Measurements from ENCODE around the gene TRIB2. TPM values are rescaled to one million over a fixed set of nuclear protein-coding genes. Genes with fewer than 3 reads are reported as not detected.

TRIB2 gene
- total and polyA plus RNA-seq, 2 donors: 39.4 to 69.8 TPM

DNA sequence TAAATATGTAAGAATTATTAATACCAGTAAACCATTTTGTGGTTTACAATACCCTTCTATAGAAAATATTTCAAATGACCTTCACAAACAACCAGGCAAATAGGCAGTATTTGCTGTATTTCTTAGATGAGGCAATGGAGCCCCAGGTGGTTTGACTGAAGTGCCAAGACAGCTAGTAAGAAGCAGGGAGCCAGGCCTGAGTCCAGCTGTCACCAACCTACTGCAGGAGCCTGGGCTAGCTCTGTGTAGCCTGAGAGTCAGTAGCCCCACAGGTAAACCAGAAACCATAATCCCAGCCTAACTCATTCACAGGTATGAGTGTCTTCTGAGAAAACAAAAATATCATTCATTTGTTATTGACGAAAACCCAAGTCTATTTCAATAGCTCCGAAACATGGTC lies 45.6 kb downstream of the TRIB2 start:
- DNase-seq (ENCODE audit: low read depth in 6 of 9, low spot score in 9 of 9): no peak
- Histone ChIP-seq H3K4me1 (ENCODE audit: control insufficient read depth in 2 of 2, insufficient read depth in 2 of 2, low read length in 2 of 2) (no peaks in the 10 kb centered on the region), H3K9me3 (ENCODE audit: control insufficient read depth in 2 of 2, insufficient read depth in 1 of 2, low read length in 1 of 2) (peaks cover 0 to 2% of the 10 kb centered on the region in 2 donors), H3K36me3 (ENCODE audit: control insufficient read depth in 2 of 2, insufficient read depth in 2 of 2, low read length in 1 of 2) (no peaks in the 10 kb centered on the region), H3K27ac (ENCODE audit: low read depth in 1 of 2, low read length in 1 of 2) (no peak overlapping the region), H3K4me3 (ENCODE audit: low read length in 2 of 2) (no peak overlapping the region), H3K27me3 (ENCODE audit: control insufficient read depth in 2 of 2, insufficient read depth in 1 of 2, low read length in 1 of 2) (peaks cover 0 to 6% of the 10 kb centered on the region in 2 donors)
- 97% methylated on average over 2 of the region's 2 CpGs for WGBS

DNA sequence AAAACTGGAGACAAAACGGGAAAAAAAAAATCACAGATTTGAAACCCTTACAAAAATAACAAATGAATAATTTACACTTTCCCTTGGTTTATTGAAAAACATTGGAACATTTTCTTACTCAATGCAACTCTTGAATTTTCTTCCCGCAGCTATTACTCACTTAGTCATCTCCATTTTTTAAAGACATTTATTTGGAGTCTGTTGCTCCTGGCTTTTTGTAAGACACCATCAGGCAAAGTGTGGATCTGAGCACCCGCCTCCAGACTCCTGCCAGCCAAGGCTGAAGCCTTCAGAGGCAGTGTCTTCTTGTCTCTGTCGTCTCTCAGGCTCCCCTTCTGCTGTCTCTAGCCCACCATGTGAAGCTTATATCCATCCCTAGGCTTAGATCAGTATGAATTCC lies 46.2 kb downstream of the TRIB2 start:
- peaks cover 0 to 2% of the 10 kb centered on the region in 2 donors for H3K9me3 ChIP-seq (ENCODE audit: control insufficient read depth in 2 of 2, insufficient read depth in 1 of 2, low read length in 1 of 2)
- no peak overlapping the region for H3K4me3 ChIP-seq (ENCODE audit: low read length in 2 of 2)
- H3K27ac ChIP-seq (ENCODE audit: low read depth in 1 of 2, low read length in 1 of 2): no peak overlapping the region
- H3K27me3 ChIP-seq (ENCODE audit: control insufficient read depth in 2 of 2, insufficient read depth in 1 of 2, low read length in 1 of 2): peaks cover 0 to 8% of the 10 kb centered on the region in 2 donors
- 91% methylated on average over 4 of the region's 4 CpGs for WGBS
- H3K36me3 ChIP-seq (ENCODE audit: control insufficient read depth in 2 of 2, insufficient read depth in 2 of 2, low read length in 1 of 2): no peaks in the 10 kb centered on the region
- no peak for DNase-seq (ENCODE audit: low read depth in 6 of 9, low spot score in 9 of 9)
- H3K4me1 ChIP-seq (ENCODE audit: control insufficient read depth in 2 of 2, insufficient read depth in 2 of 2, low read length in 2 of 2): no peaks in the 10 kb centered on the region

DNA sequence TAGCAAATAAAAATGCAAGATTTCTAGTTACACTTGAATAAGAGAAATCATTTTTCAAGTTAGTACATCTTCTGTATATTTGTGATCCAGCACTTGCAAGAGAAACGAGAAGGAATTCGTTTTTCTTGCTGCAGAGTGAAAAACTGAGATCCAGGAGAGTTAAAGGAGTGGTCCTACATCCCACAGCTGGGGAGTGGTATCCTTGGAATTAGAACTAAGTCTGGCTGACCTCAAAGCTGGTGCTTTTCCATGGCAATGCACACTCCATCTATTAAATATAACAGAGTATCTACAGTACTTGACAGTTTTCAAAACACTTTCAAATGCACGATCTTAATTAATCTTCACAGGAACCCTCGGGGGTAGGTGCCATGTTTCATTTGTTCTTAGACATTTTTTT lies 46.8 kb downstream of the TRIB2 start:
- 68% methylated on average over 4 of the region's 4 CpGs for WGBS

GRCh38 chr2:12764075-12764730 lies 47.5 kb downstream of the TRIB2 start:
- H3K36me3 ChIP-seq (ENCODE audit: control insufficient read depth in 2 of 2, insufficient read depth in 2 of 2, low read length in 1 of 2): no peaks in the 10 kb centered on the region
- H3K27me3 ChIP-seq (ENCODE audit: control insufficient read depth in 2 of 2, insufficient read depth in 1 of 2, low read length in 1 of 2): peaks cover 0 to 15% of the 10 kb centered on the region in 2 donors
- no peak overlapping the region for H3K27ac ChIP-seq (ENCODE audit: low read depth in 1 of 2, low read length in 1 of 2)
- H3K4me3 ChIP-seq (ENCODE audit: low read length in 2 of 2): no peak overlapping the region
- no peak for DNase-seq (ENCODE audit: low read depth in 6 of 9, low spot score in 9 of 9)
- peaks cover 0 to 2% of the 10 kb centered on the region in 2 donors for H3K9me3 ChIP-seq (ENCODE audit: control insufficient read depth in 2 of 2, insufficient read depth in 1 of 2, low read length in 1 of 2)
- WGBS: 81% methylated on average over 4 of the region's 4 CpGs
- no peaks in the 10 kb centered on the region for H3K4me1 ChIP-seq (ENCODE audit: control insufficient read depth in 2 of 2, insufficient read depth in 2 of 2, low read length in 2 of 2)

More for the DNA sequence above, 46.8 kb downstream of the TRIB2 start:
- Histone ChIP-seq H3K4me1 (ENCODE audit: control insufficient read depth in 2 of 2, insufficient read depth in 2 of 2, low read length in 2 of 2) (no peaks in the 10 kb centered on the region), H3K36me3 (ENCODE audit: control insufficient read depth in 2 of 2, insufficient read depth in 2 of 2, low read length in 1 of 2) (no peaks in the 10 kb centered on the region), H3K4me3 (ENCODE audit: low read length in 2 of 2) (no peak overlapping the region), H3K27me3 (ENCODE audit: control insufficient read depth in 2 of 2, insufficient read depth in 1 of 2, low read length in 1 of 2) (peaks cover 0 to 10% of the 10 kb centered on the region in 2 donors), H3K9me3 (ENCODE audit: control insufficient read depth in 2 of 2, insufficient read depth in 1 of 2, low read length in 1 of 2) (peaks cover 0 to 2% of the 10 kb centered on the region in 2 donors), H3K27ac (ENCODE audit: low read depth in 1 of 2, low read length in 1 of 2) (no peak overlapping the region)
- no peak for DNase-seq (ENCODE audit: low read depth in 6 of 9, low spot score in 9 of 9)

GRCh38 chr2:12764849-12765605 lies 48.3 kb downstream of the TRIB2 start:
- no peak for DNase-seq (ENCODE audit: low read depth in 6 of 9, low spot score in 9 of 9)
- 91% methylated on average over 7 of the region's 7 CpGs for WGBS
- peaks cover 0 to 2% of the 10 kb centered on the region in 2 donors for H3K9me3 ChIP-seq (ENCODE audit: control insufficient read depth in 2 of 2, insufficient read depth in 1 of 2, low read length in 1 of 2)

DNA sequence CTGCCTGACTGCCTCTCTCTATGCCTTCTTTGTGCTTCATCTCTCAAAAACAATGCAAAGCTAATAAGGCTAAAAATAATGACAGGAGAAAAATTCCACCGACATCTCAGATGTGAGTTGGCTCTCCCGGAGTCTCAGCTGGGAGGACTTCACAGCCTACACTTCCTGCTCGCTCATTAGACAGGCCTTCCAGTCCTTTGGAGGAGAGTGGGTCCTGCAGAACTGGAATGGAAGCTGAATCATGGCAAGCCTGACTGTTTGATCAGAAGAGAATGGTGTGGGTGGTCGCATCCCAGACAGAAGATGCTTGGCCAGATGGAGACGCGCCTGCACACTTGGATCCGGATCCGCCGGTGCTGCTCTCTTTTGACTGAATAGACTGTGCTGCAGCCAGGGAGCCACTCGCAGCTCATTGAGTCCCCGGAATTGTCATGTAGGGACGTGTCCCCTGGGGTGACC lies 49.7 kb downstream of the TRIB2 start:
- no peak overlapping the region for H3K4me3 ChIP-seq (ENCODE audit: low read length in 2 of 2)
- no peak for DNase-seq (ENCODE audit: low read depth in 6 of 9, low spot score in 9 of 9)
- peaks cover 0 to 2% of the 10 kb centered on the region in 2 donors for H3K9me3 ChIP-seq (ENCODE audit: control insufficient read depth in 2 of 2, insufficient read depth in 1 of 2, low read length in 1 of 2)
- no peak overlapping the region for H3K27ac ChIP-seq (ENCODE audit: low read depth in 1 of 2, low read length in 1 of 2)
- no peaks in the 10 kb centered on the region for H3K36me3 ChIP-seq (ENCODE audit: control insufficient read depth in 2 of 2, insufficient read depth in 2 of 2, low read length in 1 of 2)
- WGBS: 96% methylated on average over 12 of the region's 12 CpGs
- H3K27me3 ChIP-seq (ENCODE audit: control insufficient read depth in 2 of 2, insufficient read depth in 1 of 2, low read length in 1 of 2): peaks cover 0 to 26% of the 10 kb centered on the region in 2 donors
- no peaks in the 10 kb centered on the region for H3K4me1 ChIP-seq (ENCODE audit: control insufficient read depth in 2 of 2, insufficient read depth in 2 of 2, low read length in 2 of 2)

More at GRCh38 chr2:12764849-12765605, 48.3 kb downstream of the TRIB2 start:
- Histone ChIP-seq H3K27me3 (ENCODE audit: control insufficient read depth in 2 of 2, insufficient read depth in 1 of 2, low read length in 1 of 2) (peaks cover 0 to 21% of the 10 kb centered on the region in 2 donors), H3K36me3 (ENCODE audit: control insufficient read depth in 2 of 2, insufficient read depth in 2 of 2, low read length in 1 of 2) (no peaks in the 10 kb centered on the region), H3K27ac (ENCODE audit: low read depth in 1 of 2, low read length in 1 of 2) (no peak overlapping the region), H3K4me3 (ENCODE audit: low read length in 2 of 2) (no peak overlapping the region), H3K4me1 (ENCODE audit: control insufficient read depth in 2 of 2, insufficient read depth in 2 of 2, low read length in 2 of 2) (no peaks in the 10 kb centered on the region)

DNA sequence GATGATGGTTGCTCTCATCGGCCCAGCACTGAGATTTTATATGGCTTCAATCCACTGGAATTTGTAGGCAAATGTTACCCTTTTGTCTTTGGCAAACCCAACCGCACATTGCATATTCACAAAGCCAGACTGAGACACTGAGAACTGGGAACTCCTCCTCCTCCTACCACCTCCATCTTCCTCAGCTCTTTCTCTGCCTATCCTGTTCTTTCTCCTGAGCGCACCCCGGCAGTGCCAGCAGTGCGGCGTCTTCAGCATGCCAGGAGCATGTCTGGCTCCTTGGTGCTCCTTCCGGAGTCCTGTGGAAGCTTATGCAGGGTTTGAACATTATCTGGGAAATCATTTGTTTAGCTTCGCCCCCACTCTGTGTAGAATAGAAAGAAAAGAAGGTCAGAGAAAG lies 50.8 kb downstream of the TRIB2 start:
- no peak for DNase-seq (ENCODE audit: low read depth in 6 of 9, low spot score in 9 of 9)
- 98% methylated on average over 8 of the region's 8 CpGs for WGBS

DNA sequence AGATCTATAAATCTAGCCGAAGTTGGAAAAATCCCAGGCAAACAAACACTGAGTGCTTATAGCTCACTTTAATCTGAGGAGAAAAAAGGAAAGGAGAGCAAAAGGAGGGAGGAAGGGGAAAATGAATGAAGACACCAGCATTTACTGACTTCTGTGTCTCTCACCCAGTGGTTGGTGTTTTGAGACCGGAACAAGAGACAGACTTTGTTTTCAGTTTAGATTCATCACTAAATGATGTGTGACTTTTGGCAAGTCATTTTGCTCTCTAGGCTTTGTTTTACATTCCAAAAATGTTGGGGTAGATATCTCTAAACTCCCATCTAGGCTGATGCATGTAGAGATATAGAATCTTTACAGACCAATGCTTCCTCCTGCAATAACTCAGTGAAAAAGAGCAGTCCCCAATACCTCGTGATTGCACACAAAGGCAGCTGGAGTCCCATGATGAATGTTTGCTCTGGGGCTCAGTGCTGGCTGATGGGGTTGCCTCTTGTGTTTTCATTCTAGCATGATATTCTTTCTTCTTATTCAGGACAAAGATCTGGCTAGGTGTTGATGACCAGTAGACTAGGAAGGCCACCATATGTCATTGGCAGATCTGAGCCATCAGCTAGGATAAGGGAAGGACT lies 51.4 kb downstream of the TRIB2 start:
- H3K9me3 ChIP-seq (ENCODE audit: control insufficient read depth in 2 of 2, insufficient read depth in 1 of 2, low read length in 1 of 2): peaks cover 0 to 2% of the 10 kb centered on the region in 2 donors
- H3K27ac ChIP-seq (ENCODE audit: low read depth in 1 of 2, low read length in 1 of 2): no peak overlapping the region
- DNase-seq (ENCODE audit: low read depth in 6 of 9, low spot score in 9 of 9): no peak
- H3K36me3 ChIP-seq (ENCODE audit: control insufficient read depth in 2 of 2, insufficient read depth in 2 of 2, low read length in 1 of 2): no peaks in the 10 kb centered on the region
- no peak overlapping the region for H3K4me3 ChIP-seq (ENCODE audit: low read length in 2 of 2)
- 66% methylated on average over 3 of the region's 3 CpGs for WGBS
- peaks cover 0 to 26% of the 10 kb centered on the region in 2 donors for H3K27me3 ChIP-seq (ENCODE audit: control insufficient read depth in 2 of 2, insufficient read depth in 1 of 2, low read length in 1 of 2)
- H3K4me1 ChIP-seq (ENCODE audit: control insufficient read depth in 2 of 2, insufficient read depth in 2 of 2, low read length in 2 of 2): no peaks in the 10 kb centered on the region

More for the DNA sequence above, 50.8 kb downstream of the TRIB2 start:
- Histone ChIP-seq H3K9me3 (ENCODE audit: control insufficient read depth in 2 of 2, insufficient read depth in 1 of 2, low read length in 1 of 2) (peaks cover 0 to 2% of the 10 kb centered on the region in 2 donors), H3K4me3 (ENCODE audit: low read length in 2 of 2) (no peak overlapping the region), H3K27ac (ENCODE audit: low read depth in 1 of 2, low read length in 1 of 2) (no peak overlapping the region), H3K27me3 (ENCODE audit: control insufficient read depth in 2 of 2, insufficient read depth in 1 of 2, low read length in 1 of 2) (peaks cover 0 to 26% of the 10 kb centered on the region in 2 donors), H3K4me1 (ENCODE audit: control insufficient read depth in 2 of 2, insufficient read depth in 2 of 2, low read length in 2 of 2) (no peaks in the 10 kb centered on the region), H3K36me3 (ENCODE audit: control insufficient read depth in 2 of 2, insufficient read depth in 2 of 2, low read length in 1 of 2) (no peaks in the 10 kb centered on the region)

All from thymus (tissue), 11 donors.